ENCODE results near the gene RPLP1.

RPLP1 gene

DNA sequence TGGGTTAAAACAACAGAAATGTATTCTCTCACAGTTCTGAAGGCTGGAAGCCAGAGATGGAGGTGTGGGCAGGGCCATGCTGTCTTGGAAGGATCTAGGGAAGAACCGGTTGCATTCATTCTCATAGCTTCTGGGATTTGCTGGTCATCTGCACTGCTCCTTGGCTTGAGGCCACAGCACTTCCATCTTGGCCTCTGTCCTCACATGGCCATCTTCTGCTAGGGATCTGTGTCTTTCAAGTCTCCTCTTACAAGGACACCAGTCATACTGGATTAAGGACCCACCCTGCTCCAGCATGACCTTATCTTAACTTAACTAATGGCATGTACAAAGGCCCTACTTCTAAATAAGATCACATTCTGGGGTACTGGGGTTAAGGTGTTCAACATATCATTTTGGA lies 47.7 kb downstream of the RPLP1 start:
- TF ChIP-seq, protein P1, sequence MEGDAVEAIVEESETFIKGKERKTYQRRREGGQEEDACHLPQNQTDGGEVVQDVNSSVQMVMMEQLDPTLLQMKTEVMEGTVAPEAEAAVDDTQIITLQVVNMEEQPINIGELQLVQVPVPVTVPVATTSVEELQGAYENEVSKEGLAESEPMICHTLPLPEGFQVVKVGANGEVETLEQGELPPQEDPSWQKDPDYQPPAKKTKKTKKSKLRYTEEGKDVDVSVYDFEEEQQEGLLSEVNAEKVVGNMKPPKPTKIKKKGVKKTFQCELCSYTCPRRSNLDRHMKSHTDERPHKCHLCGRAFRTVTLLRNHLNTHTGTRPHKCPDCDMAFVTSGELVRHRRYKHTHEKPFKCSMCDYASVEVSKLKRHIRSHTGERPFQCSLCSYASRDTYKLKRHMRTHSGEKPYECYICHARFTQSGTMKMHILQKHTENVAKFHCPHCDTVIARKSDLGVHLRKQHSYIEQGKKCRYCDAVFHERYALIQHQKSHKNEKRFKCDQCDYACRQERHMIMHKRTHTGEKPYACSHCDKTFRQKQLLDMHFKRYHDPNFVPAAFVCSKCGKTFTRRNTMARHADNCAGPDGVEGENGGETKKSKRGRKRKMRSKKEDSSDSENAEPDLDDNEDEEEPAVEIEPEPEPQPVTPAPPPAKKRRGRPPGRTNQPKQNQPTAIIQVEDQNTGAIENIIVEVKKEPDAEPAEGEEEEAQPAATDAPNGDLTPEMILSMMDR (IDR thresholded peaks at IDR 0.05; ENCODE audit: control extremely low read depth, extremely low read depth, low read depth, missing control alignments): no peak
- no peak for DNase-seq (ENCODE audit: extremely low spot score)
- POLR2A ChIA-PET: no interaction called here
- CTCF ChIA-PET: interaction anchor here (1.0 to 2.2 kb wide), 4 partner anchors 15 to 965 kb away, joined by 3 to 7 read pairs (median 4); no protein-coding TSS in a partner anchor

DNA sequence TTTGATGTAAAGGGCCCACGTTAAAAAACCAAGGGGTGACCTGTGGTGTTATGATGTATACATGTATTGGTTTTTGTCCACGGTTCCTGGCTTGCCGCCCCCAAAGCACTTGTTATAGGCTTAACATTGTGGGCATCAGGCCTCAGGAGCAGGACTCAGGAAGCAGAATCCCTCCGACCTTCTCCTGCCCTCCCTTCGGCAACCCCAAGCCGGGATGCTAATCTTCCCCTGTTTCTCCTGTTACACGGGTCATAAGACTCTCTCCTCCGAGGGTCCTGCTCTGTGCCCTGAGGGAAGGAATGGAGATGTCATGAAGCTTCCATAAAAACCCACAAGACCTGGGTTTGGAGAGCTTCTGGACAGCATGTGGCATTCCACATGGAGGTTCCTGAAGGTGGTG lies 48.8 kb downstream of the RPLP1 start:
- CTCF ChIA-PET: no interaction called here
- DNase-seq (ENCODE audit: extremely low spot score): no peak
- POLR2A ChIA-PET: no interaction called here
- TF ChIP-seq, protein P1 (IDR thresholded peaks at IDR 0.05; ENCODE audit: control extremely low read depth, extremely low read depth, low read depth, missing control alignments): no peak

GRCh38 chr15:69502470-69503045 lies 49.9 kb downstream of the RPLP1 start:
- no peak for DNase-seq (ENCODE audit: extremely low spot score)
- TF ChIP-seq, protein P1 (IDR thresholded peaks at IDR 0.05; ENCODE audit: control extremely low read depth, extremely low read depth, low read depth, missing control alignments): no peak
- CTCF ChIA-PET: interaction anchor here (1.1 to 1.3 kb wide), 3 partner anchors 18 to 1220 kb away, joined by 3 to 4 read pairs (median 3); no protein-coding TSS in a partner anchor
- POLR2A ChIA-PET: no interaction called here

DNA sequence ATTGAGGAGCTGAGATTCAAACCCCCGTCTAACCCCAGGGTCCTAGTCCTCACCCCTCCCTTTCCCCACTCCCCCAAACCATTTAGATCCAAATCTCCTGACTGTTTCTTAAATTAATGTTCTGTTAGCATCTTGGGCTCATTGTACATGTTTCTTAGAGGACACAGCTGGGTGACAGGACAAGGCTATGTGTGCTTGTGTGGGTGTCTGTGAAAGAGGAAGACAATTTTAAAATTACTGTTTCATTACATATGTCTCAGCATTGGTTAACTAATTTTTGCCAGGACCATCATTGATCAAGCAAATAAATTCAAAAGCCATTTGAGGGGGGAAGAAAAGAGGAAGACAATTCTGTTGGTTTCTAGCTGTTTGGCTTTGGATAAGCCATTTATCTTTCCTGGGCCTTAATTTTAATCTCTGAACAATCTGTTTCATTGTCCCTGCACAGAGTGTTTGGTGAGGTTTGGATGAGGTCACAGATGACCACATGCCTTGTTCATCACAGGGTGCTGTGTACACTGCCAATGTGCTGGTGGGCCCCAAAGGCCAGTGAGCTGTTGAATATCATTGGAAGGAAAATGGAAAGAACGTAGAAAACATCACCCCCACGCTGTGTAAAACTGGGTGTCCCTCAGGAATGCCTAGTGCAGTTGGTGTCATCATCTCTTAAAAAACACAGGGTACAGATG lies 51.9 kb downstream of the RPLP1 start:
- DNase-seq (ENCODE audit: extremely low spot score): no peak
- TF ChIP-seq, protein P1 (IDR thresholded peaks at IDR 0.05; ENCODE audit: control extremely low read depth, extremely low read depth, low read depth, missing control alignments): no peak
- ChIA-PET POLR2A (no interaction called here), CTCF (interaction anchor here (0.8 to 1.1 kb wide), 4 partner anchors 9 to 37 kb away, joined by 3 to 4 read pairs (median 4); no protein-coding TSS in a partner anchor)
